SIG-M5 treated with dmso at 0.1 percent for 504 hours (cell line): ENCODE measurements around the gene ANO4.

Source experiments
- DNase-seq: peaks from one replicate; lab custom pipeline; 2025; ENCODE audit not compliant: unreplicated experiment; lab: John Stamatoyannopoulos, UW

Gene ANO4

DNA sequence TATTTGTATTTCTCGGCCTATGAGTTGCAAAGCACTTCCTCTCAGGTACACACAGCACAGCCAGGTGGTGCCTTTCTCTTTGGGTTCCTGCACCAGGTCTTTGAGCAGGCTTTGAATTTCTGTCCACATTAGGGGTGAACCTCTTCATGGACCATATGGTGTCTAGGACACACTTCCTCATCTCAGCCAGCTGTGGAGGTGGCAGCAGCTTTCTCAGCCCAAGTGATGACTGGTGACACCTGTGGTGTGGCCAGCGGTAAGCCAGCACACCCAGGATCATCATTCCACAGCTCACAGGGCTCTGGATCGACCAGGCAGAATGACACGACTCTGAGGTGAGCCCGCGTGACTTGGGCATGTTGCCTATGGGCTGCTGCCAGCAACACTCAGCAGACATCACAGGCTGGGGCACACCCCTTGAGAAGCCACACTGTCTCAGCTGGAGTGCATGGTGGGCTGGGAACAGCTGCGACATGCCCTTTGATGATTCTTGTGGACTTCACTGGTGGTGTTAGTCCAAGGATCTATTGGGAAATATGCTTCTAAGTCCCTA lies 378.7 kb downstream of the ANO4 start:
- no peak for DNase-seq

DNA sequence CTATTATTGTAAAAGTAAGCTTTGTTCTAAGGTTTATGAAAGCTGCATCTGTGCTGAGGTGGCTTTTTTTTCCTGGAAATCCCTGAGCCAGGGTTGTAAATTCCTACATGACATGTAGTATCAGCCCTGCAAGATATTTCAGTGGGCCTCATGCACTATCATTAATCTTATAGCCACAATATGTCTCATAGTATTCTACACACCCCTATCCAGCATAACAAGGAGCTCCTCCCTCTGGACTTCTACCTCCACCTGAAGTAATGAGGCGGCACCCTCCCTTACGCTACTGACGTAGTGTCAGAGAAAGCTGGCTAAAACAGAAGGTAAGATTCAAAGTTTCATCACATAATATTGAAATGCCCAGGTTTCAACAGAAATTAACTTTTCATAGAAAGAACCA lies 380.0 kb downstream of the ANO4 start:
- DNase-seq = no peak
